GM19397 (cell line): ENCODE results near the gene TNRC6A.
"Not testable (repeated sequence)": the region's sequence is repeated elsewhere in the genome, so short reads cannot be mapped to it uniquely, and the experiment has no call there.

Source experiments
- ATAC-seq: cut with Tn5 transposase; IDR thresholded peaks from one replicate; pipeline ENCODE4 v1.9.1; 2021; ENCODE audit warnings: mild to moderate bottlenecking, moderate library complexity; ENCODE audit not compliant: unreplicated experiment

Gene TNRC6A

GRCh38 chr16:24841291-24841690, 111.8 kb downstream of the TNRC6A start:
- ATAC-seq: no peak

- no peak for ATAC-seq
Observed at GRCh38 chr16:24844101-24845030, 114.9 kb downstream of the TNRC6A start.

GRCh38 chr16:24845031-24845365, 115.5 kb downstream of the TNRC6A start:
- not testable (repeated sequence) for ATAC-seq

- ATAC-seq: no peak
Observed at GRCh38 chr16:24845726-24846547, 116.5 kb downstream of the TNRC6A start, which contains the start of gene SLC5A11. SLC5A11 (plus strand) TSS chr16:24845963; CDS start chr16:24858644, 12,681 bp downstream.

- no peak for ATAC-seq
Observed at GRCh38 chr16:24846548-24847357, 117.3 kb downstream of the TNRC6A start.

- no peak for ATAC-seq
Observed at GRCh38 chr16:24847358-24847664, 117.9 kb downstream of the TNRC6A start.

- ATAC-seq: no peak
Observed at GRCh38 chr16:24848065-24848464, 118.6 kb downstream of the TNRC6A start.

- no peak for ATAC-seq
Observed at GRCh38 chr16:24849641-24850040, 120.2 kb downstream of the TNRC6A start.

- ATAC-seq: no peak
Observed at GRCh38 chr16:24850289-24850938, 121.0 kb downstream of the TNRC6A start.

- ATAC-seq: no peak
Observed at GRCh38 chr16:24851700-24852099, 122.2 kb downstream of the TNRC6A start.

GRCh38 chr16:24852281-24852721, 122.8 kb downstream of the TNRC6A start:
- no peak for ATAC-seq

- ATAC-seq: no peak
Observed at GRCh38 chr16:24853169-24853824, 123.8 kb downstream of the TNRC6A start.

- ATAC-seq: no peak
Observed at GRCh38 chr16:24853830-24854229, 124.4 kb downstream of the TNRC6A start.

- no peak for ATAC-seq
Observed at GRCh38 chr16:24854607-24855171, 125.2 kb downstream of the TNRC6A start.

GRCh38 chr16:24855678-24856077, 126.2 kb downstream of the TNRC6A start:
- ATAC-seq: no peak

GRCh38 chr16:24856871-24857270, 127.4 kb downstream of the TNRC6A start:
- not testable (repeated sequence) for ATAC-seq

- no peak for ATAC-seq
Observed at GRCh38 chr16:24858219-24859041, 129.0 kb downstream of the TNRC6A start.

GRCh38 chr16:24861461-24861860, 132.0 kb downstream of the TNRC6A start:
- no peak for ATAC-seq
